OCI-LY1 (cell line): ENCODE results near the gene SCN1B.
"Not testable (repeated sequence)": the region's sequence is repeated elsewhere in the genome, so short reads cannot be mapped to it uniquely, and the experiment has no call there.

Experiments
- CTCF ChIP-seq: fragments of 200-600 bp; sonication (generic), shearing (Covaris generic); IDR thresholded peaks from 2 replicates; pipeline ENCODE4 v1.5.1; 2017; ENCODE audit warnings: mild to moderate bottlenecking, antibody characterized with exemption, low read length, moderate library complexity, mixed read lengths
- EZH2 ChIP-seq: fragments of 200-600 bp; sonication (generic), shearing (Covaris generic); IDR thresholded peaks from 2 replicates; pipeline ENCODE4 v1.8.0; 2017; ENCODE audit warnings: borderline replicate concordance, mixed run types, mild to moderate bottlenecking, antibody characterized with exemption, low read length, moderate library complexity, mixed read lengths

GRCh38 chr19:35007427-35007826, 22.8 kb upstream of the SCN1B start:
- TF ChIP-seq CTCF, EZH2: not testable (repeated sequence)
